ENCODE results near the gene KDM3B. TPM values are rescaled to one million over a fixed set of nuclear protein-coding genes. Genes with fewer than 3 reads are reported as not detected.
A peak's percentile ranks its signal among the peaks of the same experiment; 100 is the strongest.

The KDM3B gene
- total and polyA plus RNA-seq, 9 of the 15 experiments (the other 6 are each of a cell fraction or from before 2014, with no cell fraction given) = 13.8 to 62.8 (median 41.9) TPM

DNA sequence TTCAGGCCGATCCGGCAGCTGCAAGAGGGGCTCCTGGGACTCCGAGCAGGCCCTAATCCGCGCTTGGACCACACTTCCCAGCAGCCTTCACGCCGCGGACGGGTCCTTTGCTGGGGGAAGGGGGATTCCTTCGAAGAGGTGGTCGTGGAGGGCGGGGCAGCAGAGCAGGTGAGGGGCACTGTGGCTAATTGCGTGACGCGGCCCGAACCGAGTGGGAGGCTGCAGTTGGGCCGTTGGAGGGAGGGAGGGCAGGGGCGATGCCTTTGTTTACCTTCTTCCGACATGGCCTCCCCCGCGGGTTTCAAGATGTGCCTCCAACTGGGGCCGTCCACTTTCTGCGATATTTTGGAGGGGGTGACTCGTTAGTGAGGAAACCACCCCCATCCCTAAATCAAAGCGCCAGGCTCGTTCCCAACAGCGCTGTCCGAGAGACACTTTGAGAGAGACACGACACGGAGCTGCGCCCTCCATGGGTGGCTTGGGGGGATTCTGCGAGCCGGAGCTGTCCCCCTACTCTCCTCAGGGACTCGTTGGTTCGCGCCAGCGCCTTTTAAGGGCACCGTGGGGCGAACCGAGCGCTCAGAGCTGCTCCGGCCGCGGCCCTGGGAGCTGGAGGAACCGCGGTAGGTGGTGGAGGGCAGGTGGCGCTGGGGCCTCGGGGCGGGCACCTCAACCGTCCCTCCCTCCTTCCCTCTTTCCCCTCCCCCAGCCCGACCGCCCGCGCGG, 14.6 kb upstream of the KDM3B start, which contains the start of gene FAM53C (continued):
- TF ChIP-seq, protein P1, sequence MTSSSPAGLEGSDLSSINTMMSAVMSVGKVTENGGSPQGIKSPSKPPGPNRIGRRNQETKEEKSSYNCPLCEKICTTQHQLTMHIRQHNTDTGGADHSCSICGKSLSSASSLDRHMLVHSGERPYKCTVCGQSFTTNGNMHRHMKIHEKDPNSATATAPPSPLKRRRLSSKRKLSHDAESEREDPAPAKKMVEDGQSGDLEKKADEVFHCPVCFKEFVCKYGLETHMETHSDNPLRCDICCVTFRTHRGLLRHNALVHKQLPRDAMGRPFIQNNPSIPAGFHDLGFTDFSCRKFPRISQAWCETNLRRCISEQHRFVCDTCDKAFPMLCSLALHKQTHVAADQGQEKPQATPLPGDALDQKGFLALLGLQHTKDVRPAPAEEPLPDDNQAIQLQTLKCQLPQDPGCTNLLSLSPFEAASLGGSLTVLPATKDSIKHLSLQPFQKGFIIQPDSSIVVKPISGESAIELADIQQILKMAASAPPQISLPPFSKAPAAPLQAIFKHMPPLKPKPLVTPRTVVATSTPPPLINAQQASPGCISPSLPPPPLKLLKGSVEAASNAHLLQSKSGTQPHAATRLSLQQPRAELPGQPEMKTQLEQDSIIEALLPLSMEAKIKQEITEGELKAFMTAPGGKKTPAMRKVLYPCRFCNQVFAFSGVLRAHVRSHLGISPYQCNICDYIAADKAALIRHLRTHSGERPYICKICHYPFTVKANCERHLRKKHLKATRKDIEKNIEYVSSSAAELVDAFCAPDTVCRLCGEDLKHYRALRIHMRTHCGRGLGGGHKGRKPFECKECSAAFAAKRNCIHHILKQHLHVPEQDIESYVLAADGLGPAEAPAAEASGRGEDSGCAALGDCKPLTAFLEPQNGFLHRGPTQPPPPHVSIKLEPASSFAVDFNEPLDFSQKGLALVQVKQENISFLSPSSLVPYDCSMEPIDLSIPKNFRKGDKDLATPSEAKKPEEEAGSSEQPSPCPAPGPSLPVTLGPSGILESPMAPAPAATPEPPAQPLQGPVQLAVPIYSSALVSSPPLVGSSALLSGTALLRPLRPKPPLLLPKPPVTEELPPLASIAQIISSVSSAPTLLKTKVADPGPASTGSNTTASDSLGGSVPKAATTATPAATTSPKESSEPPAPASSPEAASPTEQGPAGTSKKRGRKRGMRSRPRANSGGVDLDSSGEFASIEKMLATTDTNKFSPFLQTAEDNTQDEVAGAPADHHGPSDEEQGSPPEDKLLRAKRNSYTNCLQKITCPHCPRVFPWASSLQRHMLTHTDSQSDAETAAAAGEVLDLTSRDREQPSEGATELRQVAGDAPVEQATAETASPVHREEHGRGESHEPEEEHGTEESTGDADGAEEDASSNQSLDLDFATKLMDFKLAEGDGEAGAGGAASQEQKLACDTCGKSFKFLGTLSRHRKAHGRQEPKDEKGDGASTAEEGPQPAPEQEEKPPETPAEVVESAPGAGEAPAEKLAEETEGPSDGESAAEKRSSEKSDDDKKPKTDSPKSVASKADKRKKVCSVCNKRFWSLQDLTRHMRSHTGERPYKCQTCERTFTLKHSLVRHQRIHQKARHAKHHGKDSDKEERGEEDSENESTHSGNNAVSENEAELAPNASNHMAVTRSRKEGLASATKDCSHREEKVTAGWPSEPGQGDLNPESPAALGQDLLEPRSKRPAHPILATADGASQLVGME (CRISPR knock-in tag; IDR thresholded peaks at IDR 0.05) = 0 out of 2 replicates have a peak, but pooled peaks have one; percentile 31
- no peak for TF ChIP-seq BRCA1 (IDR thresholded peaks at IDR 0.05)
- TF ChIP-seq BRCA1 (CRISPR knock-in tag; IDR thresholded peaks at IDR 0.05) = no peak
- TF ChIP-seq GATA2 (CRISPR knock-in tag; IDR thresholded peaks at IDR 0.05) = no peak
- no peak for TF ChIP-seq POLR2AphosphoS2 (IDR thresholded peaks at IDR 0.05; ENCODE audit: low read length)
- TF ChIP-seq RBFOX2 (IDR thresholded peaks at IDR 0.05; ENCODE audit: low read depth, low read length) = peak; percentile 99
- TF ChIP-seq RNF2 (IDR thresholded peaks at IDR 0.05) = peak; percentile 95
- TF ChIP-seq TEAD1 (CRISPR knock-in tag; IDR thresholded peaks at IDR 0.05) = peak in 1 of 2 experiments; percentile 48; a peak in 3 of 4 replicates
- TF ChIP-seq SMC3 (conservative IDR thresholded peaks at IDR 0.05; ENCODE audit: insufficient read depth, low read depth, low read length) = no peak
- no peak for TF ChIP-seq BDP1 (IDR thresholded peaks at IDR 0.05; ENCODE audit: insufficient read depth, insufficient read length)
- TF ChIP-seq, protein P2, sequence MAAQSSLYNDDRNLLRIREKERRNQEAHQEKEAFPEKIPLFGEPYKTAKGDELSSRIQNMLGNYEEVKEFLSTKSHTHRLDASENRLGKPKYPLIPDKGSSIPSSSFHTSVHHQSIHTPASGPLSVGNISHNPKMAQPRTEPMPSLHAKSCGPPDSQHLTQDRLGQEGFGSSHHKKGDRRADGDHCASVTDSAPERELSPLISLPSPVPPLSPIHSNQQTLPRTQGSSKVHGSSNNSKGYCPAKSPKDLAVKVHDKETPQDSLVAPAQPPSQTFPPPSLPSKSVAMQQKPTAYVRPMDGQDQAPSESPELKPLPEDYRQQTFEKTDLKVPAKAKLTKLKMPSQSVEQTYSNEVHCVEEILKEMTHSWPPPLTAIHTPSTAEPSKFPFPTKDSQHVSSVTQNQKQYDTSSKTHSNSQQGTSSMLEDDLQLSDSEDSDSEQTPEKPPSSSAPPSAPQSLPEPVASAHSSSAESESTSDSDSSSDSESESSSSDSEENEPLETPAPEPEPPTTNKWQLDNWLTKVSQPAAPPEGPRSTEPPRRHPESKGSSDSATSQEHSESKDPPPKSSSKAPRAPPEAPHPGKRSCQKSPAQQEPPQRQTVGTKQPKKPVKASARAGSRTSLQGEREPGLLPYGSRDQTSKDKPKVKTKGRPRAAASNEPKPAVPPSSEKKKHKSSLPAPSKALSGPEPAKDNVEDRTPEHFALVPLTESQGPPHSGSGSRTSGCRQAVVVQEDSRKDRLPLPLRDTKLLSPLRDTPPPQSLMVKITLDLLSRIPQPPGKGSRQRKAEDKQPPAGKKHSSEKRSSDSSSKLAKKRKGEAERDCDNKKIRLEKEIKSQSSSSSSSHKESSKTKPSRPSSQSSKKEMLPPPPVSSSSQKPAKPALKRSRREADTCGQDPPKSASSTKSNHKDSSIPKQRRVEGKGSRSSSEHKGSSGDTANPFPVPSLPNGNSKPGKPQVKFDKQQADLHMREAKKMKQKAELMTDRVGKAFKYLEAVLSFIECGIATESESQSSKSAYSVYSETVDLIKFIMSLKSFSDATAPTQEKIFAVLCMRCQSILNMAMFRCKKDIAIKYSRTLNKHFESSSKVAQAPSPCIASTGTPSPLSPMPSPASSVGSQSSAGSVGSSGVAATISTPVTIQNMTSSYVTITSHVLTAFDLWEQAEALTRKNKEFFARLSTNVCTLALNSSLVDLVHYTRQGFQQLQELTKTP (IDR thresholded peaks at IDR 0.05; ENCODE audit: low read depth in 1 of 2, partially characterized antibody in 2 of 2) = peak; percentile 16 to 89
- TF ChIP-seq TFAM (CRISPR knock-in tag; conservative IDR thresholded peaks at IDR 0.05) = no peak
- TF ChIP-seq, protein P3, sequence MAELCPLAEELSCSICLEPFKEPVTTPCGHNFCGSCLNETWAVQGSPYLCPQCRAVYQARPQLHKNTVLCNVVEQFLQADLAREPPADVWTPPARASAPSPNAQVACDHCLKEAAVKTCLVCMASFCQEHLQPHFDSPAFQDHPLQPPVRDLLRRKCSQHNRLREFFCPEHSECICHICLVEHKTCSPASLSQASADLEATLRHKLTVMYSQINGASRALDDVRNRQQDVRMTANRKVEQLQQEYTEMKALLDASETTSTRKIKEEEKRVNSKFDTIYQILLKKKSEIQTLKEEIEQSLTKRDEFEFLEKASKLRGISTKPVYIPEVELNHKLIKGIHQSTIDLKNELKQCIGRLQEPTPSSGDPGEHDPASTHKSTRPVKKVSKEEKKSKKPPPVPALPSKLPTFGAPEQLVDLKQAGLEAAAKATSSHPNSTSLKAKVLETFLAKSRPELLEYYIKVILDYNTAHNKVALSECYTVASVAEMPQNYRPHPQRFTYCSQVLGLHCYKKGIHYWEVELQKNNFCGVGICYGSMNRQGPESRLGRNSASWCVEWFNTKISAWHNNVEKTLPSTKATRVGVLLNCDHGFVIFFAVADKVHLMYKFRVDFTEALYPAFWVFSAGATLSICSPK (IDR thresholded peaks at IDR 0.05; ENCODE audit: borderline replicate concordance) = no peak
- no peak; the same call in 1 of the 2 replicates for TF ChIP-seq ELF1 (tag; IDR thresholded peaks at IDR 0.05)
- no peak for TF ChIP-seq SAP30 (IDR thresholded peaks at IDR 0.05; ENCODE audit: borderline replicate concordance, insufficient read depth, low read depth, low read length, poor library complexity, severe bottlenecking)
